Liver (tissue), 9 donors: Measurements from ENCODE around the gene STK32C. TPM values are rescaled to one million over a fixed set of nuclear protein-coding genes. Genes with fewer than 3 reads are reported as not detected.

Experiments
- DNase-seq: peaks from one replicate; pipeline ENCODE4 v3.0.0-alpha.2; 2017; ENCODE audit warnings: low spot score
- H3K27ac ChIP-seq, 2 donors: one replicate each; pipeline ENCODE4 v1.7.0; 2013; ENCODE audit warnings: inconsistent platforms in 2 of 2, low read length in 2 of 2, control low read depth in 1 of 2, low read depth in 1 of 2, mild to moderate bottlenecking in 1 of 2
- H3K27me3 ChIP-seq, 4 donors: one replicate each; pipeline versions ENCODE4 v1.6.1 to v1.7.0; 2013; ENCODE audit warnings: low read length in 3 of 4, inconsistent platforms in 1 of 4, mild to moderate bottlenecking in 1 of 4, moderate library complexity in 1 of 4; ENCODE audit not compliant: control insufficient read depth in 4 of 4, insufficient read depth in 4 of 4
- H3K36me3 ChIP-seq, 4 donors: one replicate each; pipeline versions ENCODE4 v1.6.1 to v1.7.0; 2013; ENCODE audit warnings: low read length in 3 of 4, mild to moderate bottlenecking in 3 of 4, low read depth in 1 of 4, moderate library complexity in 1 of 4; ENCODE audit not compliant: control insufficient read depth in 4 of 4, insufficient read depth in 3 of 4
- H3K4me1 ChIP-seq, 4 donors: one replicate each; pipeline versions ENCODE4 v1.6.1 to v1.7.0; 2013; ENCODE audit warnings: low read length in 3 of 4, mild to moderate bottlenecking in 3 of 4, moderate library complexity in 1 of 4; ENCODE audit not compliant: control insufficient read depth in 4 of 4, insufficient read depth in 4 of 4
- H3K4me3 ChIP-seq, 3 donors: one replicate each; pipeline versions ENCODE4 v1.6.1 to v1.7.0; 2013; ENCODE audit warnings: low read length in 3 of 3, control low read depth in 1 of 3, low read depth in 1 of 3, mild to moderate bottlenecking in 1 of 3
- H3K9ac ChIP-seq, 2 donors: one replicate each; pipeline ENCODE4 v1.7.0; 2013; ENCODE audit warnings: low read length in 2 of 2, mild to moderate bottlenecking in 2 of 2, moderate library complexity in 2 of 2, control low read depth in 1 of 2, low read depth in 1 of 2
- H3K9me3 ChIP-seq, 4 donors: one replicate each; pipeline versions ENCODE4 v1.6.1 to v1.7.0; 2013; ENCODE audit warnings: low read length in 3 of 4; ENCODE audit not compliant: control insufficient read depth in 4 of 4
- ATF3 ChIP-seq: IDR thresholded peaks from 2 replicates; pipeline ENCODE4 v1.6.1; 2016; ENCODE audit warnings: antibody characterized with exemption
- EGR1 ChIP-seq, 2 donors: IDR thresholded peaks; 2 replicates each; pipeline ENCODE4 v1.6.1; 2016 to 2018; ENCODE audit warnings: antibody characterized with exemption in 2 of 2, low read depth in 2 of 2
- FOXA1 ChIP-seq: IDR thresholded peaks from 2 replicates; pipeline ENCODE4 v1.6.1; 2016; ENCODE audit warnings: antibody characterized with exemption
- FOXA2 ChIP-seq: IDR thresholded peaks from 2 replicates; pipeline ENCODE4 v1.6.1; 2016; ENCODE audit warnings: antibody characterized with exemption
- GABPA ChIP-seq, 2 donors: IDR thresholded peaks in 1 of 2; conservative IDR thresholded peaks in 1 of 2; 2 replicates each; pipeline ENCODE4 v1.6.1; 2016; ENCODE audit warnings: antibody characterized with exemption in 2 of 2, mild to moderate bottlenecking in 1 of 2, moderate library complexity in 1 of 2
- HNF4G ChIP-seq: IDR thresholded peaks from 2 replicates; pipeline ENCODE4 v1.6.1; 2016; ENCODE audit warnings: antibody characterized with exemption
- JUND ChIP-seq, 2 donors: IDR thresholded peaks; 2 replicates each; pipeline ENCODE4 v1.6.1; 2016; ENCODE audit warnings: antibody characterized with exemption in 2 of 2
- MAX ChIP-seq: IDR thresholded peaks from 2 replicates; pipeline ENCODE4 v1.6.1; 2016; ENCODE audit warnings: antibody characterized with exemption
- NR2F2 ChIP-seq: IDR thresholded peaks from 2 replicates; pipeline ENCODE4 v1.6.1; 2016; ENCODE audit warnings: antibody characterized with exemption
- RAD21 ChIP-seq, 2 donors: IDR thresholded peaks; 2 replicates each; pipeline ENCODE4 v1.6.1; 2016; ENCODE audit warnings: antibody characterized with exemption in 2 of 2, mild to moderate bottlenecking in 2 of 2
- RXRA ChIP-seq, 2 donors: IDR thresholded peaks; 2 replicates each; pipeline ENCODE4 v1.6.1; 2017 to 2018; ENCODE audit warnings: antibody characterized with exemption in 2 of 2, mild to moderate bottlenecking in 1 of 2
- SP1 ChIP-seq: IDR thresholded peaks from 2 replicates; pipeline ENCODE4 v1.6.1; 2018; ENCODE audit warnings: antibody characterized with exemption, mild to moderate bottlenecking
- TAF1 ChIP-seq: conservative IDR thresholded peaks from 2 replicates; pipeline ENCODE4 v1.6.1; 2016; ENCODE audit warnings: antibody characterized with exemption, mild to moderate bottlenecking
- YY1 ChIP-seq: IDR thresholded peaks from 2 replicates; pipeline ENCODE4 v1.6.1; 2016; ENCODE audit warnings: antibody characterized with exemption, mild to moderate bottlenecking
- ZBTB33 ChIP-seq: IDR thresholded peaks from 2 replicates; pipeline ENCODE4 v1.6.1; 2016; ENCODE audit warnings: antibody characterized with exemption
- WGBS: extraction: QIAGEN DNeasy Blood & Tissue Kit; methylation state at CpG from one replicate; pipeline ENCODE4 v1.1.7; 2013; 5-methylcytosine and 5-hydroxymethylcytosine counted together
- polyA plus RNA-seq, 2 donors: library from polyadenylated mRNA; stranded (reverse) in 1 of 2; unstranded in 1 of 2; fragments of 200-250 nt in 1 of 2; fragments of >200 nt in 1 of 2; fragmentation: Nextera tagmentation in 1 of 2; extraction: Ambion mirVana in 1 of 2; gene quantifications; one replicate each; pipeline versions ENCODE4 v1.2.1 to v1.2.3, GENCODE V29; 2013 to 2015
- total RNA-seq, 2 donors: library from RNA; depleted of rRNA; stranded (reverse); fragments of >200 nt; gene quantifications; one replicate each; pipeline ENCODE4 v1.2.3, GENCODE V29; 2014
- TF ChIP-seq, protein P1 (sequence below): fragments of 150-350 bp; IDR thresholded peaks from 2 replicates; pipeline ENCODE4 v1.5.1; 2017; ENCODE audit warnings: improper control_type of control experiment, low read depth, low read length; ENCODE audit not compliant: missing input control
- TF ChIP-seq, protein P2 (sequence below): IDR thresholded peaks from 2 replicates; pipeline ENCODE4 v1.6.1; 2016; ENCODE audit warnings: antibody characterized with exemption, mild to moderate bottlenecking
- donor health status: healthy.
- donor health status: healthy.
- donor health status: healthy.
- donor health status: healthy.
- donor health status: healthy.

Gene STK32C
- total and polyA plus RNA-seq, 4 donors, result 1.8 to 4.6 (median 2.2) TPM

DNA sequence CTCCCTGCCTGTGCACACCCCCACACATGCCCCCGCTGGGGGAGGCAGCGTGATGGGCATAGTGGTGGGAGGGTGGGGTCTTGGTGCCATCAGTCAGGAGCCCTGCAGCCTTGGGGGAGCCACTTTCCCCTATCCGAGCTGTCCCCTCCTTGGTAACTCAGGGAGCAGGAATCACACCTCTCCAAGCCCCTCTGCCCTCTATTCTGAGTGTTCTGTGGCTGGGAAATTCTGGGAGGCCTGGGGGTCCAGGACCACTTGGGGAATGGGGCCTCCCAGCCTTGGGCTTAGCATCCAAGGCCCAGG is 109.7 kb downstream of the STK32C start (continued):
- no peak for TF ChIP-seq RAD21 (IDR thresholded peaks at IDR 0.05)
- no peak for TF ChIP-seq ATF3

GRCh38 chr10:132197271-132198067 is 110.3 kb downstream of the STK32C start:
- Histone ChIP-seq H3K4me3 (no peak overlapping the region), H3K9ac (no peak overlapping the region), H3K36me3 (no peaks in the 10 kb centered on the region), H3K27me3 (peaks cover 0 to 3% (median 0%) of the 10 kb centered on the region in 4 donors), H3K27ac (no peak overlapping the region), H3K9me3 (no peaks in the 10 kb centered on the region), H3K4me1 (no peaks in the 10 kb centered on the region)
- DNase-seq, result no peak
- 81% methylated on average over 25 of the region's 25 CpGs for WGBS
- TF ChIP-seq SP1 (no peak), JUND (IDR thresholded peaks at IDR 0.05) (no peak), TAF1 (no peak), RAD21 (IDR thresholded peaks at IDR 0.05) (no peak), NR2F2 (no peak), MAX (no peak), ZBTB33 (no peak), ATF3 (no peak), FOXA2 (no peak), FOXA1 (no peak), RXRA (IDR thresholded peaks at IDR 0.05) (no peak), YY1 (no peak), EGR1 (IDR thresholded peaks at IDR 0.05; ENCODE audit: low read depth in 2 of 2) (no peak), HNF4G (no peak), GABPA (IDR thresholded peaks at IDR 0.05 in 1 of 2, conservative IDR thresholded peaks at IDR 0.05 in 1 of 2) (no peak)
- TF ChIP-seq, protein P1, sequence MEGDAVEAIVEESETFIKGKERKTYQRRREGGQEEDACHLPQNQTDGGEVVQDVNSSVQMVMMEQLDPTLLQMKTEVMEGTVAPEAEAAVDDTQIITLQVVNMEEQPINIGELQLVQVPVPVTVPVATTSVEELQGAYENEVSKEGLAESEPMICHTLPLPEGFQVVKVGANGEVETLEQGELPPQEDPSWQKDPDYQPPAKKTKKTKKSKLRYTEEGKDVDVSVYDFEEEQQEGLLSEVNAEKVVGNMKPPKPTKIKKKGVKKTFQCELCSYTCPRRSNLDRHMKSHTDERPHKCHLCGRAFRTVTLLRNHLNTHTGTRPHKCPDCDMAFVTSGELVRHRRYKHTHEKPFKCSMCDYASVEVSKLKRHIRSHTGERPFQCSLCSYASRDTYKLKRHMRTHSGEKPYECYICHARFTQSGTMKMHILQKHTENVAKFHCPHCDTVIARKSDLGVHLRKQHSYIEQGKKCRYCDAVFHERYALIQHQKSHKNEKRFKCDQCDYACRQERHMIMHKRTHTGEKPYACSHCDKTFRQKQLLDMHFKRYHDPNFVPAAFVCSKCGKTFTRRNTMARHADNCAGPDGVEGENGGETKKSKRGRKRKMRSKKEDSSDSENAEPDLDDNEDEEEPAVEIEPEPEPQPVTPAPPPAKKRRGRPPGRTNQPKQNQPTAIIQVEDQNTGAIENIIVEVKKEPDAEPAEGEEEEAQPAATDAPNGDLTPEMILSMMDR, result no peak
- TF ChIP-seq, protein P2, sequence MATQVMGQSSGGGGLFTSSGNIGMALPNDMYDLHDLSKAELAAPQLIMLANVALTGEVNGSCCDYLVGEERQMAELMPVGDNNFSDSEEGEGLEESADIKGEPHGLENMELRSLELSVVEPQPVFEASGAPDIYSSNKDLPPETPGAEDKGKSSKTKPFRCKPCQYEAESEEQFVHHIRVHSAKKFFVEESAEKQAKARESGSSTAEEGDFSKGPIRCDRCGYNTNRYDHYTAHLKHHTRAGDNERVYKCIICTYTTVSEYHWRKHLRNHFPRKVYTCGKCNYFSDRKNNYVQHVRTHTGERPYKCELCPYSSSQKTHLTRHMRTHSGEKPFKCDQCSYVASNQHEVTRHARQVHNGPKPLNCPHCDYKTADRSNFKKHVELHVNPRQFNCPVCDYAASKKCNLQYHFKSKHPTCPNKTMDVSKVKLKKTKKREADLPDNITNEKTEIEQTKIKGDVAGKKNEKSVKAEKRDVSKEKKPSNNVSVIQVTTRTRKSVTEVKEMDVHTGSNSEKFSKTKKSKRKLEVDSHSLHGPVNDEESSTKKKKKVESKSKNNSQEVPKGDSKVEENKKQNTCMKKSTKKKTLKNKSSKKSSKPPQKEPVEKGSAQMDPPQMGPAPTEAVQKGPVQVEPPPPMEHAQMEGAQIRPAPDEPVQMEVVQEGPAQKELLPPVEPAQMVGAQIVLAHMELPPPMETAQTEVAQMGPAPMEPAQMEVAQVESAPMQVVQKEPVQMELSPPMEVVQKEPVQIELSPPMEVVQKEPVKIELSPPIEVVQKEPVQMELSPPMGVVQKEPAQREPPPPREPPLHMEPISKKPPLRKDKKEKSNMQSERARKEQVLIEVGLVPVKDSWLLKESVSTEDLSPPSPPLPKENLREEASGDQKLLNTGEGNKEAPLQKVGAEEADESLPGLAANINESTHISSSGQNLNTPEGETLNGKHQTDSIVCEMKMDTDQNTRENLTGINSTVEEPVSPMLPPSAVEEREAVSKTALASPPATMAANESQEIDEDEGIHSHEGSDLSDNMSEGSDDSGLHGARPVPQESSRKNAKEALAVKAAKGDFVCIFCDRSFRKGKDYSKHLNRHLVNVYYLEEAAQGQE, result no peak
